ENCODE data around the gene FAM227B.
"Not testable (repeated sequence)": the region's sequence is repeated elsewhere in the genome, so short reads cannot be mapped to it uniquely, and the experiment has no call there.

Gene FAM227B

GRCh38 chr15:49435174-49435573, 185.4 kb downstream of the FAM227B start:
- DNase-seq = peak; percentile 41

DNA sequence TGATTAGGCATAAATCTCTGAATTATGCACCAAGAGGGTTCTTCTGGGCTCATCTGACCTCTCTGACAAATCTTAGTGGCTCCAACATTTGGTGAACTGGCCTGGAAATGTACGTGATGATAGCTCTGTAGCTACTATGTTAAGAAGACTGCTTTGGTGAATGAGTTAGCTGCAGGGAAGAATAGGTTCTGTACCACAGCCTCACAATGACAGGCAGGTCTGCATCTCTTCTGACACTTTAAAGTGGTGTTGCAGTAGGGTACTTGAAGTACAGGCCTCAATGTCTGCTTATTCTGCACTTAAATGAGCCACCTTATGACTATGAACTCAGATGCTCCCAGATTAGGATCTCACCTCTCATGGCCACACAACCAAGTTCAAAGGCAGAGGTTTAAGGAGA, 190.6 kb downstream of the FAM227B start:
- no peak for DNase-seq

DNA sequence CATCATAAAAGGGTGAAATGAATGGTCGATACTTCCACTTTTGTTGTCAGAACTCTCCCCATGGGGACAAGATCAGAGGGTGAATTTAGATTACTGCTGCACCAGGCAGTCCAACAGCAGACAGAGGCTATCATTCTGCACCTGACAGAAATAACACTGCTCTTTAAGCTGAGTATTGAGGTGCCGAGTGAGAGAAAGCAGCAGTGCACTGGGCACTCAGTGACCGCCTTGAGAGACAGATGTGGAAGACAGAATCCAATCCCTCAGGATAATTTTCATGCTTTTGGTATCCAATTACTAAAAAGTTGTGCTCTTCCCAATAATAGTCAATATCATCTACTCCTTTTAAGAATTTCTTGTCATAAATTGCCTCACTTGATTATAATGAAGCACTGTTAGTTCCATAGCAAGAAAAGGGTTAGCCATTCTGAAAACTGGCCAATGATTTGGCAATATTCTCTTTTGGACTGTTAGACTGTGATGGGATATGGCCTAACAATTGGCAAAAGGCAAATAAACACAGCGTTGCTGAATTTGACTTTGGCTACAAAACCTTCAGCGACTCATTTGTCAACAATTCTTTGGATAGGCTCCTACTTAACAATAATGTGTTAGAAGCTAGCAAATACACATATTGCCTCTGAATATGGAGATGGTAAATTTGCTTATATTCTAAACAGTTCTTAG, 192.1 kb downstream of the FAM227B start:
- DNase-seq = no peak

DNA sequence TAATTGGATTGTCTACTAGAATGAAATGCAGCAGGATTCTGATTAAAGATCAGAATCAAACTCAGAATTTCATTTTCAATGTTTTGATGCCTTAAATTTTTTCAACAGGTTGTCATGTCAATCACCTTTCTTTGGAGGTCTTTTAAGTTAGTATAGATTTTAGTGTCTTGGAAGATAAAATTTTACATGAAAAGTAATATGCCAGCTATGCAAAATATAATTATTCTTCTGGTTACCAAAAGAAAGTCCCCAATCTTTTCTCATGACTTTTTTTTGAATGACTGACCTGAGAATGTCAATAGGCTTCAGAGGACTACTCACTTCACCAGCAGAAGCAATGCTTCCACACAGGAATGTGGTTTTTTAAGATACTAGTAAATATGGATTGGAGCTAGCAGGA, 193.2 kb downstream of the FAM227B start:
- DNase-seq = no peak

DNA sequence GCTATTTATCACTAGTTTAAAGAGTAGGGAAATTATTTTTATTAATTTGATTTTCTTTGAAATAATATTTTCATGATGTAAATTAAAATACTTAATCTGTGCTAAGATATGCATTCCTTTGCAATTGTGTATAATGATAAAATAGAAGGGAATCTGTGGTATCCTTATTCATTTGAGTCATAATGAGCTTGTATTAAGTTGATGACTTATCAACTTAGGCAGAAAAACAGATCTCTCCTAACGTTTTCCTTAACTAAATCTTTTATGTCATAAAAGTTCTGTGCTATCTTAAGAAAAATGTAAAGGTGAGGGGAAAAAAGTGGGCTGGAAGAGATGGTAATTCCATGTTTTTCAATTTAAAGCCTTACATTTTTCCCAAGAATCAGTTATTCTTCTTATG, 195.7 kb downstream of the FAM227B start:
- DNase-seq = no peak

DNA sequence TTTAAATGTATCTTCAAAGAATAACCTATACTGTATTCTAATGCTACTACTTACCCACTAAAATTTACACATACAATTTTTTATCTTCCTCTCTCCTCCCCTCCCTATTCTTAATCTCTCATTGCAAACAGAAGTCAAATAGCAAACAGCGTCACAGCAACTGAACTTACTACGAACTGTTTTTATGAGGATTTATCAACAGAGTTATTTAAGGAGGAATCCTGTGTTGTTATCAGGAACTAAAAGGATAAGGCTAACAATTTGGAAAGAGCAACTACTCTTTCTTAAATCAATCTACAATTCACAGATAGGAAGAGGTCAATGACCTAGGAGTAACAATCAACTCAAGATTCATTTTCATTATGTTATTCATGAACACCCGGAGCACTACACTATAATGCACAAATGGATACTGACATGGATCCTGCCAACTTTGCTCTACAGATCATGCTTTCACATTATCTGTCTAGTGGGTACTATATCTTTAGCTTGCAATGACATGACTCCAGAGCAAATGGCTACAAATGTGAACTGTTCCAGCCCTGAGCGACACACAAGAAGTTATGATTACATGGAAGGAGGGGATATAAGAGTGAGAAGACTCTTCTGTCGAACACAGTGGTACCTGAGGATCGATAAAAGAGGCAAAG, 196.6 kb downstream of the FAM227B start:
- DNase-seq = no peak

DNA sequence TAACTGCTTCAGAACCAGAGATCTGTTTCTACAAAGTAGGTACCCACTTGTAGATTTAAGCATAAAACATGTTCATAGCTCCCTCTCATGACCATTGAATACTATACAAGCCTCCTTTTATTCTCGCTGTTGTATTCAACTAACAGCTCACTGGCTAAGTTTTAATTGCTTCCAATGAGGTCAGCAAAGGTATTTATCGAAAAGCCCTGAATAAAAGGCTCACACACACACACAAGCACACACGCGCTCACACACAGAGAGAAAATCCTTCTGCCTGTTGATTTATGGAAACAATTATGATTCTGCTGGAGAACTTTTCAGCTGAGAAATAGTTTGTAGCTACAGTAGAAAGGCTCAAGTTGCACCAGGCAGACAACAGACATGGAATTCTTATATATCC, 197.6 kb downstream of the FAM227B start, which contains the start of gene FGF7:
TSS of gene FGF7 (plus strand) at position 222 of the 400 bp plus-strand sequence. CDS start 1,056 bp downstream, outside the sequence.
- peak; percentile 75 for DNase-seq

- peak; percentile 70 for DNase-seq
Observed at GRCh38 chr15:49421991-49422390, 198.6 kb downstream of the FAM227B start.

DNA sequence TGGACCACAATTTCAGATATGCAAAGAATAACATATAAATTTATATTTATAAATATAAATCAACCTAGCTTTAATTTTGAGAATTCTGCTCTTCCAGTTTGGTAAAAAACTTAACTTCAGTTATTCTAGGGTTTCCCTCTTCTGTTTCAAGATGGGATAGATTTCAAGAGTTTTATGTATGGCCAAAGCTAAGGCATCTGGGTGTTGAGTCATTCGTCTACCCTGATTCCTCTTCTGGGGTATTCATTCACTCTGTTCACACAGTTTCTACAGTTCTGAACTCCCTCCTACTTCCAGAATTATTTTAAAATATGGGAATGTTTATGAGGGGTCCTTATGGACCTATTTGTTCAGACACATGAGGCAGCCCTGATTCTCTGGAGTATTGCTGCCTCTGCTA, 201.8 kb downstream of the FAM227B start:
- peak; percentile 33 for DNase-seq

- peak; percentile 88 for DNase-seq
Observed at GRCh38 chr15:49415638-49416037, 205.0 kb downstream of the FAM227B start.

GRCh38 chr15:49415149-49415548, 205.5 kb downstream of the FAM227B start:
- no peak for DNase-seq

- no peak for DNase-seq
Observed at GRCh38 chr15:49412797-49413196, 207.8 kb downstream of the FAM227B start.

DNA sequence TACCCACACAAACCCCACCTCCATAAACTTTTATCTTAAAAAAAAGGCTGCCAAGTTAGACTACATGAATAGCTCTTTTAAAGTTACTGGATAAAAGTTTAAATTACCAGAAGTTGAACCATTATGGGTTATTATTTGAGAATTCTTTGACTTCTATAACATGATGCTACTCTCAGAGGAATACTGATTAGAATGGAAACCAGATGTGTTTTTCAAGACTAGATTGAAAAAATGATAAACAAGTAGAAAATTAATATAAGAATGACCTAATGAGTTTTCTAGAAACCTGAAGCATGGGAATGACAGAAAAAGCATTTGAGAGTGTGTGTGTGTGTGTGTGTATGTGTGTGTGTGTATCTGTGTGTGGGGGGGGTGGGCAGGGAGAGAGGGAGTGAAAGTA, 210.0 kb downstream of the FAM227B start:
- DNase-seq = no peak

GRCh38 chr15:49406352-49407118, 214.1 kb downstream of the FAM227B start:
- DNase-seq = no peak

DNA sequence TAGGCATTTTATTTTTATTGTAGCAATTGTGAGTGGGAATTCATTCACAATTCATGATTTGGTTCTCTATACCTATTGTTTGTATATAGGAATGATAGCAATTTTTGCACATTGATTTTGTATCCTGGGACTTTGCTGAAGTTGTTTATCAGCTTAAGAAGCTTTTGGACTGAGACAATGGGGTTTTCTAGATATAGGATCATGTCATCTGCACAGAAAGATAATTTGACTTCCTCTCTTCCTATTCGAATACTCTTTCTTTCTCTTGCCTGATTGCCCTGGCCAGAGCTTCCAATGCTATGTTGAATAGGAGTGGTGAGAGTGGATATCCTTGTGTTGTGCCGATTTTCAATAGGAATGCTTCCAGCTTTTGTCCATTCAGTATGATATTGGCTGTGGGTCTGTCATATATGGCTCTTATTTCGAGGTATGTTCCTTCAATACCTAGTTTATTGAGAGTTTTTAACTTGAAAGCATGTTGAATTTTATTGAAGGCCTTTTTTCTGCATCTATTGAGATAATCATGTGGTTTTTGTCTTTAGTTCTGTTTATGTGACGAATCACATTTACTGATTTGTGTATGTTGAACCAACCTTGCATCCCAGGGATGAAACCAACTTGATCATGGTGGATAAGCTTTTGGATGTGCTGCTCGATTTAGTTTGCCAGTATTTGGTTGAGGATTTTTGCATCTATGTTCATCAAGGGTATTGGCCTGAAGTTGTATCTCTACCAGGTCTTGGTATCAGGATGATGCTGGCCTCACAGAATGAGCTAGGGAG, 217.9 kb downstream of the FAM227B start:
- DNase-seq = not testable (repeated sequence)

GRCh38 chr15:49387471-49387870, 233.1 kb downstream of the FAM227B start:
- no peak for DNase-seq

GRCh38 chr15:49383266-49383665, 237.4 kb downstream of the FAM227B start:
- peak; percentile 8 for DNase-seq

GRCh38 chr15:49382394-49382793, 238.2 kb downstream of the FAM227B start:
- no peak for DNase-seq

- peak; percentile 6 for DNase-seq
Observed at GRCh38 chr15:49380912-49381311, 239.7 kb downstream of the FAM227B start.

DNA sequence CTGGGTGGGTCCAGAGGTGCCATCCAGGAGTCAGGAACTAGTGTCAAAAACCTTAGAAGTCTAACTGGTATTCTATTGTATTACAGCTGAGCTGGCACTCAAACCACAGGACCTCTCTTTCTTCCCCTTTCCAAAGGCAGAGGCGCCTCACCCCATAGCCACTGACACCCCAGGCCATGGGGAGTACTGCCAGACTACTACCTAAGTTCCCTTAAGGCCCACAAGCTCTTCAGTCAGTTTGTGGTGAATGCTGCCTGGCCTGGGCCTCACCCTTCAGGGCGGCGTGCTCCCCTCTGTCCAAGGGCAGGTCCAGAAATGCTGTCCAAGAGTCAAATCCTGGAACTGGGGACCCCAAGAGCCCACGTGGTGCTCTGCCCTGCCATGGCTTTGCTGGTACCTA, 240.6 kb downstream of the FAM227B start:
- no peak for DNase-seq

DNA sequence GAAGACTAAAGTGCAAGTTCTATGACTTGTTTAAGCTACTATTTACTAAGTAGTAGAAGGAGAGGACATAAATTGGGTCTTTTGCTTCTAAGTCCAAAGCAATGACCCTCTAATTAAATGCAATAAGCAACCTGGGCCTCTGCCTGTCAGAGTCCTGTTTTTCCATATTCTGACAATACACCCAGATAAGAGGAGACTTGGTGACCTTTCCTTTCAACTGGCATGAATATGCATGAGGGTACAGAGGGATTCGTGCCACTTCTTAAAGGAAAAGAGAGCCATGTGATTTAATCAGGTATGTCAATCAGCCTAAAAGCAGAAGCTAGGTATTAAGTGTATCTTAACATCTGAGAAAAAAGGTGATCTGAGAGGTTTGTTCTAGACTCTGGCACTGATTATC, 248.3 kb downstream of the FAM227B start:
- DNase-seq = no peak

GRCh38 chr15:49370782-49371181, 249.8 kb downstream of the FAM227B start:
- peak; percentile 32 for DNase-seq

- DNase-seq = no peak
Observed at GRCh38 chr15:49366496-49366895, 254.1 kb downstream of the FAM227B start.

Measured in fibroblast of upper back skin (primary cell).